ENCODE data around the gene XXYLT1.
A peak's percentile ranks its signal among the peaks of the same experiment; 100 is the strongest.

The XXYLT1 gene

DNA sequence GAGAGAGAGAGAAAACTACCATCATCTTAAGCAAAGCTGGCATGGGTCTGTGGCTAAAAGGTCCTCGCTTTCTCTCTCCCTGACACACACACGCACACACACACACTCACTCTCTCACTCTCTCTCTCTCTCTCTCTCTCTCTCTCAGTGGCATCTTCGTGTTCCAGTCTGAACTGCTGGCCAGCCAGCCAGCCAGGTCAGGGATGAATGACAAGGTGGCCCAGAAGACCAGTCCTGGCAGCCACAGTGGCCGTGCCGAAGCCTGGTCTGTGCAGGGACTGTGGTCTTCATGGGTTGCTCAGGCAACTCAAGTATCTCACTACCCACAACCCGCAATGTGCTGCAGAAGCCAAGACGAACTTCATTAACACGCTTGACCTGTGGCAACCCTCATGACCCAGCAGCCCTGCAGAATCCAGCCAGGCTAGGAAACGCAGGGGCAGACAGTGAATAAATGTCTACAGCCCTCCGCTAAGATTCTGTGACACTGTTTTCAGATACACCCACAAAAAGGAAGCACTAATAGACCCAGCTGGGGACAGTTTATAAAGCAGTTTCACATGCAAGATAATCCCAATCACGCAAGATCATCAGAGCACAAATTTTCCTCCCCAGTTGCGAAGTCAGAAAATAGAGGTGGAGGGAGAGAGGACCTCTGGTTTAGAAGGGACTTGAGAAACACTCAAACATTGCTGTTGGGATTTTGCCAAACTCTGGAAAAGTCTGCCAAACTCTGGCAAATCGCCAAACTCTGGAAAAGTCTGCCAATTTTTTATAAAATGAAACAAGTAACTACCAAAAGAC lies 66.4 kb downstream of the XXYLT1 start:
- CTCF ChIA-PET, result no interaction called here

More for the DNA sequence above, 66.4 kb downstream of the XXYLT1 start:
- Histone ChIP-seq H3K9me3 (ENCODE audit: control insufficient read depth, insufficient read depth, low read depth, low read length) (no peaks in the 10 kb centered on the region), H3K27ac (ENCODE audit: extremely low read depth, low read depth, low read length) (no peak overlapping the region; the same call in 1 of the 2 replicates), H3K4me1 (ENCODE audit: control insufficient read depth, insufficient read depth, low read length) (peaks cover 4% of the 10 kb centered on the region; the same call in 1 of the 2 replicates), H3K4me3 (ENCODE audit: low read depth, low read length) (no peak overlapping the region), H3K36me3 (ENCODE audit: control insufficient read depth in 2 of 2, insufficient read depth in 1 of 2, low read length in 2 of 2) (no peaks in the 10 kb centered on the region)
- peak; percentile 50; the same call in 1 of the 2 replicates for TF ChIP-seq ZNF398 (tag by site-specific recombination; IDR thresholded peaks at IDR 0.05)
- TF ChIP-seq, protein P1, sequence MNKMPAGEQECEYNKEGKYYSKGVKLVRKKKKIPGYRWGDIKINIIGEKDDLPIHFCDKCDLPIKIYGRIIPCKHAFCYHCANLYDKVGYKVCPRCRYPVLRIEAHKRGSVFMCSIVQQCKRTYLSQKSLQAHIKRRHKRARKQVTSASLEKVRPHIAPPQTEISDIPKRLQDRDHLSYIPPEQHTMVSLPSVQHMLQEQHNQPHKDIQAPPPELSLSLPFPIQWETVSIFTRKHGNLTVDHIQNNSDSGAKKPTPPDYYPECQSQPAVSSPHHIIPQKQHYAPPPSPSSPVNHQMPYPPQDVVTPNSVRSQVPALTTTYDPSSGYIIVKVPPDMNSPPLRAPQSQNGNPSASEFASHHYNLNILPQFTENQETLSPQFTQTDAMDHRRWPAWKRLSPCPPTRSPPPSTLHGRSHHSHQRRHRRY (tag by site-specific recombination; IDR thresholded peaks at IDR 0.05), result no peak
- peak; percentile 52; the same call in 1 of the 2 replicates for TF ChIP-seq ZNF830 (tag by site-specific recombination; IDR thresholded peaks at IDR 0.05; ENCODE audit: low read depth)
- no peak for TF ChIP-seq ZNF248 (tag by site-specific recombination; IDR thresholded peaks at IDR 0.05)
- peak; percentile 96 for TF ChIP-seq ZNF596 (tag by site-specific recombination; IDR thresholded peaks at IDR 0.05)
- 0 out of 2 replicates have a peak, but pooled peaks have one; percentile 26 for TF ChIP-seq ZBTB44 (tag by site-specific recombination; IDR thresholded peaks at IDR 0.05)
- peak; percentile 69 for TF ChIP-seq IKZF3 (tag by site-specific recombination; IDR thresholded peaks at IDR 0.05)
- TF ChIP-seq PRDM1 (tag by site-specific recombination; IDR thresholded peaks at IDR 0.05), result peak; percentile 59; the same call in 1 of the 2 replicates
- TF ChIP-seq, protein P2, sequence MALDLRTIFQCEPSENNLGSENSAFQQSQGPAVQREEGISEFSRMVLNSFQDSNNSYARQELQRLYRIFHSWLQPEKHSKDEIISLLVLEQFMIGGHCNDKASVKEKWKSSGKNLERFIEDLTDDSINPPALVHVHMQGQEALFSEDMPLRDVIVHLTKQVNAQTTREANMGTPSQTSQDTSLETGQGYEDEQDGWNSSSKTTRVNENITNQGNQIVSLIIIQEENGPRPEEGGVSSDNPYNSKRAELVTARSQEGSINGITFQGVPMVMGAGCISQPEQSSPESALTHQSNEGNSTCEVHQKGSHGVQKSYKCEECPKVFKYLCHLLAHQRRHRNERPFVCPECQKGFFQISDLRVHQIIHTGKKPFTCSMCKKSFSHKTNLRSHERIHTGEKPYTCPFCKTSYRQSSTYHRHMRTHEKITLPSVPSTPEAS (tag by site-specific recombination; IDR thresholded peaks at IDR 0.05), result peak; percentile 22; the same call in 1 of the 2 replicates
- 0 out of 2 replicates have a peak, but pooled peaks have one; percentile 15 for TF ChIP-seq PRDM4 (tag by site-specific recombination; IDR thresholded peaks at IDR 0.05)
- TF ChIP-seq ZNF501 (tag by site-specific recombination; IDR thresholded peaks at IDR 0.05), result no peak
- peak; percentile 67; the same call in 1 of the 2 replicates for TF ChIP-seq ZNF660 (tag by site-specific recombination; IDR thresholded peaks at IDR 0.05)
- no peak for TF ChIP-seq ZNF362 (tag by site-specific recombination; IDR thresholded peaks at IDR 0.05)
- POLR2A ChIA-PET, result interaction anchor here (0.7 kb wide), 1 partner anchor 74 kb away, joined by 3 read pairs; no protein-coding TSS in a partner anchor

Data from HEK293 (cell line).